HepG2 (cell line): ENCODE data around the gene NRDC. TPM values are rescaled to one million over a fixed set of nuclear protein-coding genes. Genes with fewer than 3 reads are reported as not detected.

Experiments used
- ATAC-seq: fragments of 200-7000 bp; cut with Tn5 transposase; 3 replicates; pipeline ENCODE4 v1.9.1; 2020; ENCODE audit warnings: mild to moderate bottlenecking, moderate library complexity
- BruUV-seq: library from RNA; stranded (reverse); fragments of 400-500 nt; replicated peaks from 2 replicates; lab custom pipeline; 2021; lab: Mats Ljungman, UMichigan
- CTCF ChIA-PET: fragments of 300-600 bp; formaldehyde crosslinking; extraction: SDS; loops from one replicate; lab custom pipeline; 2021; ENCODE audit warnings: low total read pairs, inconsistent platforms, low intra/inter-chr PET ratio; lab: Yijun Ruan, JAX
- POLR2A ChIA-PET: fragments of 350-600 bp; sonication (Branson Sonifier 250); formaldehyde crosslinking; loops from one replicate; lab custom pipeline; 2020; ENCODE audit warnings: antibody characterized with exemption, inconsistent platforms; lab: Yijun Ruan, JAX
- DNase-seq: peaks from one replicate; pipeline ENCODE4 v3.0.0-alpha.2; 2015; ENCODE audit warnings: low spot score
- FAIRE-seq: peaks from 3 replicates; lab custom pipeline; 2011; peaks lifted over from hg19 to GRCh38; lab: Jason Lieb, UNC
- H2AFZ ChIP-seq: one replicate; pipeline ENCODE4 v1.6.1; 2011; ENCODE audit warnings: low read length, inconsistent platforms
- H3K27ac ChIP-seq: fragments of 300-600 bp; 3 replicates; pipeline ENCODE4 v1.8.0; 2011; ENCODE audit warnings: mixed run types, mild to moderate bottlenecking, mixed read lengths, low read length, inconsistent platforms; ENCODE audit not compliant: insufficient read depth; ENCODE audit errors: extremely low read length
- H3K27me3 ChIP-seq, 2 experiments: fragments of 200-600 bp in 1 of 2; 2 replicates in 1 of 2; 3 replicates in 1 of 2; pipeline versions ENCODE4 v1.6.0 to v1.8.0; 2011; ENCODE audit warnings: low read length in 2 of 2, mild to moderate bottlenecking in 2 of 2, moderate library complexity in 2 of 2, inconsistent platforms in 1 of 2; ENCODE audit not compliant: insufficient read depth in 2 of 2, control insufficient read depth in 1 of 2
- H3K36me3 ChIP-seq, 2 experiments: fragments of 200-600 bp in 1 of 2; replicated peaks in 1 of 2; 2 replicates in 1 of 2; 3 replicates in 1 of 2; pipeline versions ENCODE4 v1.5.1 to v1.8.0; 2011; ENCODE audit warnings: low read length in 2 of 2, inconsistent platforms in 1 of 2; ENCODE audit not compliant: insufficient read depth in 2 of 2, control insufficient read depth in 1 of 2
- H3K4me1 ChIP-seq: 2 replicates; pipeline ENCODE4 v1.5.1; 2012; ENCODE audit warnings: low read length, inconsistent platforms; ENCODE audit not compliant: insufficient read depth
- H3K4me2 ChIP-seq: 2 replicates; pipeline ENCODE4 v1.6.0; 2011; ENCODE audit warnings: low read depth, low read length, inconsistent platforms
- H3K4me3 ChIP-seq, 3 experiments: fragments of 200-600 bp in 1 of 3; sonication (generic), shearing (Covaris generic) in 1 of 3; replicated peaks in 1 of 3; 2 replicates each; pipeline ENCODE4 v1.5.1; 2011 to 2016; ENCODE audit warnings: low read length in 3 of 3, inconsistent platforms in 2 of 3, low read depth in 2 of 3, mild to moderate bottlenecking in 2 of 3, control low read depth in 1 of 3, mixed read lengths in 1 of 3; ENCODE audit not compliant: insufficient read depth in 1 of 3
- H3K79me2 ChIP-seq: one replicate; pipeline ENCODE4 v1.6.1; 2011; ENCODE audit warnings: low read length, inconsistent platforms; ENCODE audit not compliant: insufficient read depth
- H3K9ac ChIP-seq: 2 replicates; pipeline ENCODE4 v1.6.0; 2011; ENCODE audit warnings: mild to moderate bottlenecking, low read depth, low read length, inconsistent platforms; ENCODE audit not compliant: insufficient read depth
- H3K9me3 ChIP-seq: 2 replicates; pipeline ENCODE4 v1.5.1; 2012; ENCODE audit warnings: mild to moderate bottlenecking, low read length
- H4K20me1 ChIP-seq: 2 replicates; pipeline ENCODE4 v1.6.0; 2011; ENCODE audit warnings: inconsistent platforms, mild to moderate bottlenecking, low read length, moderate library complexity; ENCODE audit not compliant: insufficient read depth
- ARID5B ChIP-seq: IDR thresholded peaks from 2 replicates; pipeline ENCODE4 v1.4.0; 2020; ENCODE audit warnings: mild to moderate bottlenecking, missing genetic modification reagents
- DZIP1 ChIP-seq: sonication (generic); formaldehyde crosslinking; IDR thresholded peaks from 2 replicates; pipeline ENCODE4 v1.5.0; 2020; ENCODE audit warnings: mild to moderate bottlenecking, missing genetic modification reagents
- ELF3 ChIP-seq: IDR thresholded peaks from 2 replicates; pipeline ENCODE4 v1.6.1; 2016; ENCODE audit warnings: missing genetic modification reagents, missing compliant biosample characterization
- ELK4 ChIP-seq: sonication (generic); formaldehyde crosslinking; IDR thresholded peaks from 2 replicates; pipeline ENCODE4 v1.9.0; 2021; ENCODE audit warnings: missing genetic modification reagents, borderline replicate concordance
- HDAC2 ChIP-seq: sonication (generic); formaldehyde crosslinking; IDR thresholded peaks from 2 replicates; pipeline ENCODE4 v1.4.0; 2020; ENCODE audit warnings: missing genetic modification reagents
- NFE2L1 ChIP-seq: sonication (generic); formaldehyde crosslinking; IDR thresholded peaks from 2 replicates; pipeline ENCODE4 v1.4.0; 2020; ENCODE audit warnings: missing genetic modification reagents, mild to moderate bottlenecking, borderline replicate concordance
- ZBTB21 ChIP-seq: sonication (generic); formaldehyde crosslinking; IDR thresholded peaks from 2 replicates; pipeline ENCODE4 v1.4.0; 2020; ENCODE audit warnings: missing genetic modification reagents
- ZMYM4 ChIP-seq: sonication (generic); formaldehyde crosslinking; IDR thresholded peaks from 2 replicates; pipeline ENCODE4 v1.8.1; 2023; ENCODE audit warnings: mild to moderate bottlenecking, missing genetic modification reagents
- ZNF124 ChIP-seq: sonication (generic); formaldehyde crosslinking; IDR thresholded peaks from 2 replicates; pipeline ENCODE4 v1.4.0; 2020; ENCODE audit warnings: missing genetic modification reagents
- ZNF326 ChIP-seq: sonication (generic); formaldehyde crosslinking; IDR thresholded peaks from 2 replicates; pipeline ENCODE4 v1.4.0; 2020; ENCODE audit warnings: missing genetic modification reagents, borderline replicate concordance
- ZNF335 ChIP-seq: sonication (generic); formaldehyde crosslinking; IDR thresholded peaks from 2 replicates; pipeline ENCODE4 v1.4.0; 2020; ENCODE audit warnings: missing genetic modification reagents
- ZNF496 ChIP-seq: sonication (generic); formaldehyde crosslinking; IDR thresholded peaks from 2 replicates; pipeline ENCODE4 v1.8.1; 2023; ENCODE audit warnings: mild to moderate bottlenecking, moderate library complexity, missing genetic modification reagents; ENCODE audit not compliant: insufficient replicate concordance
- ZNF546 ChIP-seq: sonication (generic); formaldehyde crosslinking; conservative IDR thresholded peaks from 2 replicates; pipeline ENCODE4 v1.8.1; 2023; ENCODE audit warnings: mild to moderate bottlenecking, missing genetic modification reagents
- ZNF816 ChIP-seq: sonication (generic); formaldehyde crosslinking; IDR thresholded peaks from 2 replicates; pipeline ENCODE4 v1.8.0; 2022; ENCODE audit warnings: missing genetic modification reagents, mild to moderate bottlenecking, borderline replicate concordance
- ZSCAN12 ChIP-seq: sonication (generic); formaldehyde crosslinking; IDR thresholded peaks from 2 replicates; pipeline ENCODE4 v1.9.0; 2021; ENCODE audit warnings: mild to moderate bottlenecking, missing genetic modification reagents
- WGBS: methylation state at CpG from one replicate; pipeline ENCODE4 v1.1.6; 2017; ENCODE audit warnings: low lambda C conversion rate; 5-methylcytosine and 5-hydroxymethylcytosine counted together
- in situ Hi-C: cut with HindIII; loops from 2 replicates; pipeline ENCODE4 v1.10.0; 2017; ENCODE audit warnings: low pct_unique_long_range_greater_than_20kb; ENCODE audit not compliant: extremely low pct_ligation_motif_present
- intact Hi-C: fragments of 100-400 bp; cut with micrococcal nuclease; formaldehyde crosslinking; loops from one replicate; pipeline ENCODE4 v1.10.0; 2022; ENCODE audit not compliant: unreplicated experiment
- polyA plus RNA-seq, 8 experiments: library from polyadenylated mRNA; depleted of rRNA in 3 of 8; stranded (reverse) in 7 of 8; unstranded in 1 of 8; fragments of >200 nt; fragmentation: Illumina TruSeq in 4 of 8; extraction: Trizol in 4 of 8; gene quantifications; 2 replicates each; pipeline versions ENCODE4 v1.2.1 to v1.2.3, GENCODE V29; 2011 to 2016; ENCODE audit warnings: low read depth in 4 of 8, missing spikeins in 1 of 8, mixed read lengths in 1 of 8; ENCODE audit not compliant: insufficient read depth in 1 of 8
- total RNA-seq, 5 experiments: library from RNA; depleted of rRNA; stranded (reverse); fragments of >200 nt; fragmentation: Illumina TruSeq; extraction: Trizol; gene quantifications; 2 replicates each; pipeline ENCODE4 v1.2.3, GENCODE V29; 2016; ENCODE audit warnings: low read depth in 1 of 5

Gene NRDC
- total and polyA plus RNA-seq, 2 of the 13 experiments (the other 11 are each of a cell fraction or from before 2014, with no cell fraction given): 57.6 to 64.9 TPM

- intact Hi-C loops: no loop called here
Observed at GRCh38 chr1:51792864-51793263, 85.7 kb downstream of the NRDC start.

More at GRCh38 chr1:51792864-51793263, 85.7 kb downstream of the NRDC start:
- Histone ChIP-seq H3K79me2 (no peaks in the 10 kb centered on the region), H3K9ac (no peak overlapping the region), H3K27ac (no peak overlapping the region), H3K4me2 (no peak overlapping the region), H3K36me3 (peaks cover 19 to 71% of the 10 kb centered on the region in 2 experiments), H3K27me3 (no peaks in the 10 kb centered on the region), H3K4me1 (no peaks in the 10 kb centered on the region), H2AFZ (no peak overlapping the region), H4K20me1 (no peaks in the 10 kb centered on the region), H3K9me3 (no peaks in the 10 kb centered on the region), H3K4me3 (no peak overlapping the region)
- WGBS: 100% methylated on average over 1 of the region's 1 CpG
- ATAC-seq: no peak
- in situ Hi-C loops: no loop called here
- ChIA-PET CTCF (no interaction called here), POLR2A (no interaction called here)
- DNase-seq: no peak
- FAIRE-seq: no peak
- no TSS peak for BruUV-seq
- no peak for TF ChIP-seq ZNF546 (CRISPR knock-in tag)
- TF ChIP-seq ZSCAN12 (CRISPR knock-in tag): no peak
- TF ChIP-seq ZNF816 (CRISPR knock-in tag): no peak
- no peak for TF ChIP-seq ZBTB21 (CRISPR knock-in tag)
- TF ChIP-seq ZNF496: no peak
- no peak for TF ChIP-seq ZNF335
- TF ChIP-seq NFE2L1 (CRISPR knock-in tag): no peak
- no peak for TF ChIP-seq ELF3
- TF ChIP-seq ELK4 (CRISPR knock-in tag): no peak
- no peak for TF ChIP-seq ZMYM4 (CRISPR knock-in tag)
- no peak for TF ChIP-seq DZIP1 (CRISPR knock-in tag)
- TF ChIP-seq ARID5B (CRISPR knock-in tag): no peak
- TF ChIP-seq ZNF326 (CRISPR knock-in tag): no peak
- TF ChIP-seq ZNF124 (CRISPR knock-in tag): no peak
- no peak for TF ChIP-seq HDAC2 (CRISPR knock-in tag)
